Muscle of leg (tissue), 11 donors: ENCODE results near the gene UVRAG. TPM values are rescaled to one million over a fixed set of nuclear protein-coding genes. Genes with fewer than 3 reads are reported as not detected.

Experiments
- DNase-seq: peaks from one replicate; pipeline ENCODE4 v3.0.0; 2013
- H3K27ac ChIP-seq: one replicate; pipeline ENCODE4 v1.5.1; 2013; ENCODE audit warnings: mild to moderate bottlenecking, low read length, control low read depth
- H3K27me3 ChIP-seq: one replicate; pipeline ENCODE4 v1.6.1; 2013; ENCODE audit warnings: low read length; ENCODE audit not compliant: control insufficient read depth, insufficient read depth
- H3K36me3 ChIP-seq: one replicate; pipeline ENCODE4 v1.6.1; 2013; ENCODE audit warnings: low read length; ENCODE audit not compliant: control insufficient read depth, insufficient read depth
- H3K4me1 ChIP-seq: one replicate; pipeline ENCODE4 v1.6.1; 2013; ENCODE audit warnings: low read length; ENCODE audit not compliant: control insufficient read depth, insufficient read depth
- H3K4me3 ChIP-seq: one replicate; pipeline ENCODE4 v1.5.1; 2013; ENCODE audit warnings: low read length, control low read depth
- H3K9me3 ChIP-seq: replicated peaks from 2 replicates; pipeline ENCODE4 v1.6.1; 2013; ENCODE audit warnings: low read depth, low read length; ENCODE audit not compliant: control insufficient read depth
- WGBS: methylation state at CpG from one replicate; pipeline ENCODE4 v1.1.5; 2013; ENCODE audit warnings: missing lambda C conversion rate; ENCODE audit not compliant: insufficient coverage; 5-methylcytosine and 5-hydroxymethylcytosine counted together
- polyA plus RNA-seq, 8 donors: library from polyadenylated mRNA; unstranded; fragments of 120-200 nt; gene quantifications; one replicate each; pipeline versions ENCODE4 v1.2.1 to v1.2.3, GENCODE V29; 2013; ENCODE audit warnings: inconsistent platforms in 1 of 8, low replicate concordance in 1 of 8; ENCODE audit not compliant: insufficient read length in 8 of 8, insufficient read depth in 1 of 8
- total RNA-seq: library from RNA; stranded (reverse); fragments of 120-200 nt; gene quantifications from one replicate; pipeline ENCODE4 v1.2.4, GENCODE V29; 2013

Gene UVRAG
- total and polyA plus RNA-seq, 9 donors = 8.1 to 10.2 (median 9.1) TPM

- no peaks in the 10 kb centered on the region for H3K27me3 ChIP-seq
- H3K4me3 ChIP-seq = no peak overlapping the region
- H3K4me1 ChIP-seq = no peaks in the 10 kb centered on the region
- no peak for DNase-seq
- no peaks in the 10 kb centered on the region for H3K9me3 ChIP-seq
- WGBS = no CpG with 5 or more reads among the region's 3 CpGs
- H3K27ac ChIP-seq = no peak overlapping the region
- peaks cover 2% of the 10 kb centered on the region for H3K36me3 ChIP-seq
Measured at GRCh38 chr11:75888416-75888815, 73.4 kb downstream of the UVRAG start.

- Histone ChIP-seq H3K4me1 (no peaks in the 10 kb centered on the region), H3K27ac (no peak overlapping the region), H3K9me3 (no peaks in the 10 kb centered on the region), H3K27me3 (no peaks in the 10 kb centered on the region), H3K36me3 (peaks cover 2% of the 10 kb centered on the region), H3K4me3 (no peak overlapping the region)
- DNase-seq = peak; percentile 47
- WGBS = no CpG with 5 or more reads among the region's 6 CpGs
Measured at GRCh38 chr11:75891947-75892739, 77.1 kb downstream of the UVRAG start.

GRCh38 chr11:75893251-75893650 lies 78.2 kb downstream of the UVRAG start:
- Histone ChIP-seq H3K9me3 (no peaks in the 10 kb centered on the region), H3K27ac (no peak overlapping the region), H3K4me3 (no peak overlapping the region), H3K27me3 (no peaks in the 10 kb centered on the region), H3K4me1 (no peaks in the 10 kb centered on the region), H3K36me3 (peaks cover 2% of the 10 kb centered on the region)
- WGBS = no CpG with 5 or more reads among the region's 4 CpGs
- DNase-seq = no peak

GRCh38 chr11:75894036-75894585 lies 79.1 kb downstream of the UVRAG start:
- Histone ChIP-seq H3K36me3 (peaks cover 2% of the 10 kb centered on the region), H3K9me3 (no peaks in the 10 kb centered on the region), H3K27me3 (no peaks in the 10 kb centered on the region), H3K4me1 (no peaks in the 10 kb centered on the region), H3K27ac (no peak overlapping the region), H3K4me3 (no peak overlapping the region)
- no CpG with 5 or more reads among the region's 3 CpGs for WGBS
- DNase-seq = no peak

GRCh38 chr11:75896843-75897419 lies 81.9 kb downstream of the UVRAG start:
- Histone ChIP-seq H3K4me3 (no peak overlapping the region), H3K4me1 (peaks cover 2% of the 10 kb centered on the region), H3K9me3 (no peaks in the 10 kb centered on the region), H3K36me3 (peaks cover 2% of the 10 kb centered on the region), H3K27me3 (no peaks in the 10 kb centered on the region), H3K27ac (no peak overlapping the region)
- DNase-seq = peak; percentile 71
- no CpG with 5 or more reads among the region's 4 CpGs for WGBS

GRCh38 chr11:75898871-75899270 lies 83.9 kb downstream of the UVRAG start:
- no peak for DNase-seq
- H3K4me3 ChIP-seq = no peak overlapping the region
- peaks cover 2% of the 10 kb centered on the region for H3K4me1 ChIP-seq
- H3K36me3 ChIP-seq = no peaks in the 10 kb centered on the region
- H3K27me3 ChIP-seq = no peaks in the 10 kb centered on the region
- WGBS = no CpG with 5 or more reads among the region's 2 CpGs
- no peaks in the 10 kb centered on the region for H3K9me3 ChIP-seq
- H3K27ac ChIP-seq = no peak overlapping the region

- no CpG with 5 or more reads among the region's 2 CpGs for WGBS
- peak; percentile 89 for DNase-seq
- Histone ChIP-seq H3K4me3 (no peak overlapping the region), H3K27ac (no peak overlapping the region), H3K27me3 (no peaks in the 10 kb centered on the region), H3K4me1 (peaks cover 2% of the 10 kb centered on the region), H3K9me3 (no peaks in the 10 kb centered on the region), H3K36me3 (no peaks in the 10 kb centered on the region)
Measured at GRCh38 chr11:75899806-75900205, 84.8 kb downstream of the UVRAG start.

GRCh38 chr11:75900848-75901247 lies 85.8 kb downstream of the UVRAG start:
- Histone ChIP-seq H3K36me3 (no peaks in the 10 kb centered on the region), H3K27me3 (no peaks in the 10 kb centered on the region), H3K9me3 (no peaks in the 10 kb centered on the region), H3K27ac (no peak overlapping the region), H3K4me1 (peaks cover 2% of the 10 kb centered on the region), H3K4me3 (no peak overlapping the region)
- no CpG with 5 or more reads among the region's 3 CpGs for WGBS
- no peak for DNase-seq

GRCh38 chr11:75902631-75903030 lies 87.6 kb downstream of the UVRAG start:
- Histone ChIP-seq H3K27ac (no peak overlapping the region), H3K27me3 (no peaks in the 10 kb centered on the region), H3K4me1 (peaks cover 2% of the 10 kb centered on the region), H3K36me3 (no peaks in the 10 kb centered on the region), H3K4me3 (no peak overlapping the region), H3K9me3 (no peaks in the 10 kb centered on the region)
- no peak for DNase-seq
- no CpG with 5 or more reads among the region's 2 CpGs for WGBS

- no peaks in the 10 kb centered on the region for H3K27me3 ChIP-seq
- peaks cover 2% of the 10 kb centered on the region for H3K4me1 ChIP-seq
- H3K4me3 ChIP-seq = no peak overlapping the region
- no peak for DNase-seq
- H3K36me3 ChIP-seq = no peaks in the 10 kb centered on the region
- no CpG with 5 or more reads among the region's 2 CpGs for WGBS
- no peaks in the 10 kb centered on the region for H3K9me3 ChIP-seq
- no peak overlapping the region for H3K27ac ChIP-seq
Measured at GRCh38 chr11:75903276-75903675, 88.3 kb downstream of the UVRAG start.
